Measurements from ENCODE around the gene FOSB. TPM values are rescaled to one million over a fixed set of nuclear protein-coding genes. Genes with fewer than 3 reads are reported as not detected.

The FOSB gene
- total RNA-seq, 1 experiment from 2014 or later: 1.7 TPM

GRCh38 chr19:45442408-45442777, 25.4 kb upstream of the FOSB start:
- H3T11ph ChIP-seq (ENCODE audit: low read length): no peak overlapping the region
- no peaks in the 10 kb centered on the region for H3K9me3 ChIP-seq (ENCODE audit: control insufficient read depth, low read depth, low read length)
- no peaks in the 10 kb centered on the region for H3K79me2 ChIP-seq (ENCODE audit: insufficient read depth, low read length)
- no peak overlapping the region for H3K14ac ChIP-seq (ENCODE audit: insufficient read depth, low read length)
- no peak overlapping the region for H3K18ac ChIP-seq (ENCODE audit: insufficient read length, low read depth, low read length)
- peaks cover 10% of the 10 kb centered on the region for H3K23me2 ChIP-seq (ENCODE audit: insufficient read length, low read depth, low read length, poor library complexity, severe bottlenecking)
- no peak overlapping the region for H2BK20ac ChIP-seq (ENCODE audit: low read depth, low read length, poor library complexity, severe bottlenecking)
- DNase-seq: no peak
- H3K56ac ChIP-seq (ENCODE audit: insufficient read length, low read depth, low read length): no peak overlapping the region
- H3K27ac ChIP-seq (ENCODE audit: insufficient read length, low read depth, low read length): no peak overlapping the region
- H2AFZ ChIP-seq (ENCODE audit: low read length): no peak overlapping the region
- H3K4ac ChIP-seq (ENCODE audit: low read depth, low read length): no peak overlapping the region
- H3K4me1 ChIP-seq (ENCODE audit: insufficient read depth, low read length): peaks cover 2% of the 10 kb centered on the region; the same call in 1 of the 2 replicates
- peak overlapping the region; percentile 76 for H3K4me2 ChIP-seq (ENCODE audit: insufficient read depth, insufficient read length, low read length)
- H3K27me3 Mint-ChIP-seq (ENCODE audit: low read depth): peaks cover 5% of the 10 kb centered on the region; the same call in 1 of the 2 replicates
- peak overlapping the region in 1 of 3 experiments; percentile 17; a peak in 1 of 7 replicates for H3K27ac Mint-ChIP-seq
- H3K36me3 Mint-ChIP-seq (ENCODE audit: insufficient read depth in 1 of 3, low read depth in 3 of 3): no peaks in the 10 kb centered on the region
- H3K23ac ChIP-seq (ENCODE audit: insufficient read length, low read depth, low read length): no peak overlapping the region
- no peak overlapping the region for H4K5ac ChIP-seq (ENCODE audit: insufficient read length, low read depth, low read length)
- no peak overlapping the region for H2BK120ac ChIP-seq (ENCODE audit: low read depth, low read length, poor library complexity, severe bottlenecking)
- H4K91ac ChIP-seq (ENCODE audit: insufficient read length, low read depth, low read length): no peak overlapping the region
- H3K9ac ChIP-seq (ENCODE audit: extremely low read depth, insufficient read length, low read length): no peak overlapping the region
- no peak for TF ChIP-seq CTCF (conservative IDR thresholded peaks at IDR 0.05)
- no peaks in the 10 kb centered on the region for H3K27me3 ChIP-seq (ENCODE audit: insufficient read depth, low read length)
- WGBS (ENCODE audit: extremely low coverage, insufficient read length, low lambda C conversion rate): no CpG with 5 or more reads among the region's 2 CpGs
- H4K8ac ChIP-seq (replicated peaks; ENCODE audit: insufficient read length, low read depth, low read length): no peak overlapping the region
- peak overlapping the region in 1 of 2 experiments; percentile 94; a peak in 4 of 5 replicates for H3K4me3 Mint-ChIP-seq
- H2BK15ac ChIP-seq (ENCODE audit: low read depth, low read length): no peak overlapping the region
- no peak overlapping the region for H2BK5ac ChIP-seq (ENCODE audit: insufficient read length, low read length)
- H4K20me1 ChIP-seq (ENCODE audit: control insufficient read depth, insufficient read depth, insufficient read length): no peaks in the 10 kb centered on the region
- H3K79me1 ChIP-seq (ENCODE audit: insufficient read depth, low read depth, low read length, poor library complexity, severe bottlenecking): no peaks in the 10 kb centered on the region
- H2AK5ac ChIP-seq (ENCODE audit: insufficient read length, low read length): no peak overlapping the region
- peaks cover 26 to 35% of the 10 kb centered on the region in 2 experiments for H3K4me1 Mint-ChIP-seq
- H2BK12ac ChIP-seq (ENCODE audit: insufficient read length, low read depth, low read length): no peak overlapping the region
- H3K9me3 Mint-ChIP-seq: peaks cover 0 to under 1% of the 10 kb centered on the region in 2 experiments; a peak in 1 of 5 replicates

Measured in H9 (cell line).